Vagina (tissue), 2 donors: ENCODE measurements around the gene GCNT4.

Experiments used
- CTCF ChIP-seq, 3 experiments: fragments of 450-650 bp in 2 of 3; fragments of 200-600 bp in 1 of 3; sonication (generic) in 1 of 3; IDR thresholded peaks; one replicate each; pipeline ENCODE4 v1.5.1; 2017 to 2019; ENCODE audit warnings: antibody characterized with exemption in 3 of 3, mild to moderate bottlenecking in 2 of 3, moderate library complexity in 2 of 3
- POLR2AphosphoS5 ChIP-seq, 2 donors: sonication (generic); formaldehyde crosslinking; IDR thresholded peaks; one replicate each; pipeline ENCODE4 v1.9.0; 2017; ENCODE audit warnings: antibody characterized with exemption in 2 of 2, mild to moderate bottlenecking in 2 of 2, low read depth in 1 of 2; ENCODE audit not compliant: insufficient read depth in 1 of 2

- TF ChIP-seq CTCF (IDR thresholded peaks at IDR 0.05) (no peak), POLR2AphosphoS5 (IDR thresholded peaks at IDR 0.05; ENCODE audit: insufficient read depth in 1 of 2, low read depth in 1 of 2) (no peak)
Observed at GRCh38 chr5:75040973-75041372, 11.4 kb downstream of the GCNT4 start.
